ENCODE data around the gene RTP2. TPM values are rescaled to one million over a fixed set of nuclear protein-coding genes. Genes with fewer than 3 reads are reported as not detected.

Gene RTP2
- total and polyA plus RNA-seq, 9 donors = not detected

- Histone ChIP-seq H3K4me1 (ENCODE audit: insufficient read depth) (no peaks in the 10 kb centered on the region), H3K4me3 (no peak overlapping the region), H3K27ac (no peak overlapping the region), H3K9me3 (no peaks in the 10 kb centered on the region), H3K36me3 (no peaks in the 10 kb centered on the region), H3K27me3 (no peaks in the 10 kb centered on the region)
- WGBS, 3 donors = 94 to 96% (median 95%) methylated on average over 13 of the region's 13 CpGs
- no peak for TF ChIP-seq POLR2A (IDR thresholded peaks at IDR 0.05)
- DNase-seq = no peak
- intact Hi-C loops (cut with DNase I) = no loop called here
Measured at GRCh38 chr3:187726564-187726963, 24.2 kb upstream of the RTP2 start.

DNA sequence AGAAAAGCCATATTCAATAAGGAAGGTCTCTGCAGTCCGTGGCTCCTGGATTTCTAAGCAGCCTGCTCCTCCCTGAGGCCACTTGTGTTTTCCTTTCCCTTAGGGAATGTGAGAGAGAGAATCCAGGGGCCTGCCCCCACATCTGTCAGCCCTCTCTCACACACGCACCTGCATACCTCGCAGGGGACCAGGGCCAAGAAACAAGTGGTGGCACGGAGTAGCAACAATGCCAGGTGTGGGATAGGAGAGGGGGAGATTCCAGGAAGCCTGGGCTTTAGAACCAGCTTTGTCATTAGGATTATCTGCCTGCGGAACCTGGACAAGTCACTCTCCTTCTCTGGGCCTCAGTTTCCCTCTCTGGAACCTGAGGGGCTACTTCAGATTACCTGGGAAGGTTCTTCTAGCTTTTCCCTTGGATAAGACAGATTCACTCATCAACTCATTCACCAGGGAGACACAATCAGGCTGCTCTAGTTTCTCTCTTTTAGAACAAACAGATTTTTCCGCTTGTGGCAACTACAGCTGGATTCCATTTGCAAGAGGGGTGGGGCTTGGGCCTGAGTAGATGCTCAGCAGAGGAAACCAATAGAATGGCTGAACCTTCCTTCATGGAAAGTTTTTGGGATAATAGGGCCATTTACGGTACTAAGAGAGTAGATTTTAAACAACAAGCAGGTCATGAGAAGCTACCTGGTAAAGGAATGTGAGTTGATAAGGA, 23.5 kb upstream of the RTP2 start:
- intact Hi-C loops (cut with DNase I) = no loop called here
- no peak overlapping the region for H3K27ac ChIP-seq

DNA sequence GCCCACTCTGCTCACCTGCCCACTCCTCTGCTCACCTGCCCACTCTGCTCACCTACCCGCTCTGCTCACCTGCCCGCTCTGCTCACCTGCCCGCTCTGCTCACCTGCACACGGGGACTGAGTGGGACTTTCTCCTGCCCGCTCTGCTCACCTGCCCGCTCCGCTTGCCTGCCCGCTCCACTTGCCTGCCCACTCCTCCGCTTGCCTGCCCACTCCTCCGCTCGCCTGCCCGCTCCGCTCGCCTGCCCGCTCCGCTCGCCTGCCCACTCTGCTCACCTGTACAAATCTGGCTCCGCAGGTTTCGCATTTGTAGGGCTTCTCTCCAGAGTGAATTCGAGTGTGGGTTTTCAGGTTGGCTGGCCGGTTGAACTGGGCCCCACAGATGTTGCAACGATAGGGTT, 22.9 kb upstream of the RTP2 start:
- intact Hi-C loops (cut with DNase I) = no loop called here
- H3K27me3 ChIP-seq = no peaks in the 10 kb centered on the region
- TF ChIP-seq CTCF (IDR thresholded peaks at IDR 0.05) (no peak), POLR2A (IDR thresholded peaks at IDR 0.05) (no peak), EP300 (IDR thresholded peaks at IDR 0.05) (no peak)
- H3K4me3 ChIP-seq = no peak overlapping the region
- WGBS, 3 donors = 94 to 98% (median 98%) methylated on average over 22 of the region's 22 CpGs
- H3K36me3 ChIP-seq = no peaks in the 10 kb centered on the region
- H3K9me3 ChIP-seq = no peaks in the 10 kb centered on the region
- H3K4me1 ChIP-seq (ENCODE audit: insufficient read depth) = no peaks in the 10 kb centered on the region
- no peak overlapping the region for H3K27ac ChIP-seq
- no peak for DNase-seq

More for the DNA sequence above, 23.5 kb upstream of the RTP2 start:
- H3K4me3 ChIP-seq = no peak overlapping the region
- no peaks in the 10 kb centered on the region for H3K27me3 ChIP-seq
- no peaks in the 10 kb centered on the region for H3K36me3 ChIP-seq
- H3K4me1 ChIP-seq (ENCODE audit: insufficient read depth) = no peaks in the 10 kb centered on the region
- no peaks in the 10 kb centered on the region for H3K9me3 ChIP-seq
- 78 to 81% (median 78%) methylated on average over 7 of the region's 7 CpGs for WGBS, 3 donors
- no peak for TF ChIP-seq EP300 (IDR thresholded peaks at IDR 0.05)
- no peak for DNase-seq

DNA sequence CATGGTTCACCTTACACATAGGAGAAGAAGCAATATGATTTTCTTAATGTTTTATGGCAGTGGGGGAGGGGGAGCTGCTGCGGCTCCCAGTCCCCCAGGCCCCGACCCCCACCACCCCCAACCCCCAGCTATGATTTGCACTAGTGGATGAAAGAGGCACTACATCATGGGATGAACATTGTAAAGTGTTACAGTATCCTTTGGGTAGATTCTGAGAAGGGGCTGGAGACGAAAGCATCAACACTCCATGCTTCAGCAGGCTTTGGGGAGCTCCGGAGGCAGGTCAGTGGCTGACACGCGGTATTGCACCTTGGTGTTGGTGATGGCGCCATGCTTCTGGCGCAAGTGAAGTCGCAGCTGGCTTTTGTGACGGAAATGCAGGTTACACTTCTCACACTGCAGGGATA, 19.9 kb upstream of the RTP2 start:
- intact Hi-C loops (cut with DNase I) = no loop called here
- WGBS, 3 donors = 88 to 92% (median 89%) methylated on average over 10 of the region's 10 CpGs
- TF ChIP-seq EP300 (IDR thresholded peaks at IDR 0.05) (no peak), POLR2A (IDR thresholded peaks at IDR 0.05) (no peak)
- no peaks in the 10 kb centered on the region for H3K27me3 ChIP-seq
- no peaks in the 10 kb centered on the region for H3K36me3 ChIP-seq
- DNase-seq = no peak
- H3K4me3 ChIP-seq = no peak overlapping the region
- no peaks in the 10 kb centered on the region for H3K9me3 ChIP-seq
- no peaks in the 10 kb centered on the region for H3K4me1 ChIP-seq (ENCODE audit: insufficient read depth)
- H3K27ac ChIP-seq = no peak overlapping the region

GRCh38 chr3:187721055-187721454, 18.7 kb upstream of the RTP2 start:
- H3K27ac ChIP-seq = no peak overlapping the region
- no peak for TF ChIP-seq CTCF (IDR thresholded peaks at IDR 0.05)
- TF ChIP-seq EP300 (IDR thresholded peaks at IDR 0.05) = no peak
- no peak for TF ChIP-seq POLR2A (IDR thresholded peaks at IDR 0.05)
- no peaks in the 10 kb centered on the region for H3K27me3 ChIP-seq
- no peaks in the 10 kb centered on the region for H3K36me3 ChIP-seq
- intact Hi-C loops (cut with DNase I) = no loop called here
- H3K4me3 ChIP-seq = no peak overlapping the region
- DNase-seq = no peak
- 87 to 93% (median 90%) methylated on average over 8 of the region's 8 CpGs for WGBS, 3 donors
- H3K9me3 ChIP-seq = no peaks in the 10 kb centered on the region
- H3K4me1 ChIP-seq (ENCODE audit: insufficient read depth) = no peaks in the 10 kb centered on the region

GRCh38 chr3:187720337-187720670, 17.9 kb upstream of the RTP2 start:
- TF ChIP-seq CTCF (IDR thresholded peaks at IDR 0.05) = no peak
- TF ChIP-seq POLR2A (IDR thresholded peaks at IDR 0.05) = no peak
- no peak for TF ChIP-seq EP300 (IDR thresholded peaks at IDR 0.05)
- intact Hi-C loops (cut with DNase I) = no loop called here
- Histone ChIP-seq H3K27ac (no peak overlapping the region), H3K27me3 (no peaks in the 10 kb centered on the region), H3K4me3 (no peak overlapping the region), H3K36me3 (no peaks in the 10 kb centered on the region), H3K9me3 (no peaks in the 10 kb centered on the region), H3K4me1 (ENCODE audit: insufficient read depth) (no peaks in the 10 kb centered on the region)
- no peak for DNase-seq
- WGBS, 3 donors = 92 to 94% (median 94%) methylated on average over 2 of the region's 2 CpGs
